Measurements from ENCODE around the gene COLEC12. TPM values are rescaled to one million over a fixed set of nuclear protein-coding genes. Genes with fewer than 3 reads are reported as not detected.

Gene COLEC12
- total and polyA plus RNA-seq, 10 of the 15 experiments (the other 5 are each of a cell fraction or from before 2014, with no cell fraction given): 0.04 to 0.05 TPM; not detected in 8

DNA sequence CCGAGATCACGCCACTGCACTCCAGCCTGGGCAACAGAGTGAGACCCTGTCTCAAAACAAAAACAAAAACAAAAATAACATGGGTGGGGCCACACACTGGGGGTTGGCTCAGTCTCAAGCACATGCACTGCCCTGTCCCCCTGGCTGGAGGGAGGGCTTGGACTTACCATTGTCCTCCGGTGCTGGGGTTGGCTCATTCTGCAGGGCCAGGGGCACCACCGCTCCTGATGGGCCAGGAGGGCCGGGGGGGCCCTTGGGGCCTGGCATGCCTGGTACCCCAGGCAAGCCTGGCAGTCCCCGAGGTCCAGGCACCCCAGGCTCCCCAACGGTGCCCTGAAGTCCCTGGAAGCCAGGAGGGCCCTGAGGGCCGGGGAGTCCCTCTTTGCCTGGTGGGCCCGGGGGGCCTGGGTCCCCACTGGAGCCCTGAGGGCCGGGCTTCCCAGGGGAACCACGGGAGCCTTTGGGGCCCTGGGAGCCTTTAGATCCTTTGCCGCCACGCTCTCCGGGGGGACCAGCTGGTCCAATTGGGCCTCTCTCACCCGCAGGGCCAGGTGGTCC is 165.8 kb downstream of the COLEC12 start:
- Histone ChIP-seq H3K9me3 (replicated peaks; ENCODE audit: control insufficient read depth, insufficient read depth, low read length) (no peaks in the 10 kb centered on the region), H3K79me2 (ENCODE audit: control insufficient read depth, insufficient read depth, low read length) (no peaks in the 10 kb centered on the region), H3K9ac (ENCODE audit: control insufficient read depth, insufficient read depth, low read length) (no peak overlapping the region), H2AFZ (ENCODE audit: control insufficient read depth, low read depth, low read length) (no peak overlapping the region), H3K4me1 (ENCODE audit: control insufficient read depth, insufficient read depth, low read length) (no peaks in the 10 kb centered on the region), H3K27ac (ENCODE audit: control insufficient read depth, insufficient read depth) (no peak overlapping the region), H3K36me3 (ENCODE audit: control insufficient read depth in 2 of 2, insufficient read depth in 2 of 2, low read length in 1 of 2) (no peaks in the 10 kb centered on the region), H3K27me3 (replicated peaks in 1 of 2; ENCODE audit: control insufficient read depth in 2 of 2, insufficient read depth in 2 of 2, low read length in 1 of 2) (no peaks in the 10 kb centered on the region; a peak in 1 of 4 replicates), H3K4me2 (ENCODE audit: control insufficient read depth, insufficient read depth) (no peak overlapping the region), H4K20me1 (ENCODE audit: control insufficient read depth, insufficient read depth) (no peaks in the 10 kb centered on the region), H3K4me3 (no peak overlapping the region)
- ChIA-PET SMC1A (ENCODE audit: uncharacterized antibody, unreplicated experiment) (no interaction called here), CTCF (no interaction called here), RAD21 (ENCODE audit: unreplicated experiment) (no interaction called here), POLR2A (no interaction called here)
- intact Hi-C loops (cut with micrococcal nuclease; ENCODE audit: unreplicated experiment) (no loop called here), in situ Hi-C loops (cut with MboI) (no loop called here)
- WGBS (ENCODE audit: insufficient coverage, insufficient replicate concordance, low lambda C conversion rate, missing lambda C conversion rate): 25% methylated on average over 15 of the region's 15 CpGs
- no peak for FAIRE-seq
- ATAC-seq: no peak
- no TSS peak for BruUV-seq (replicated peaks)
- no peak for DNase-seq (ENCODE audit: low read depth, low spot score)
- TF ChIP-seq, protein P1, sequence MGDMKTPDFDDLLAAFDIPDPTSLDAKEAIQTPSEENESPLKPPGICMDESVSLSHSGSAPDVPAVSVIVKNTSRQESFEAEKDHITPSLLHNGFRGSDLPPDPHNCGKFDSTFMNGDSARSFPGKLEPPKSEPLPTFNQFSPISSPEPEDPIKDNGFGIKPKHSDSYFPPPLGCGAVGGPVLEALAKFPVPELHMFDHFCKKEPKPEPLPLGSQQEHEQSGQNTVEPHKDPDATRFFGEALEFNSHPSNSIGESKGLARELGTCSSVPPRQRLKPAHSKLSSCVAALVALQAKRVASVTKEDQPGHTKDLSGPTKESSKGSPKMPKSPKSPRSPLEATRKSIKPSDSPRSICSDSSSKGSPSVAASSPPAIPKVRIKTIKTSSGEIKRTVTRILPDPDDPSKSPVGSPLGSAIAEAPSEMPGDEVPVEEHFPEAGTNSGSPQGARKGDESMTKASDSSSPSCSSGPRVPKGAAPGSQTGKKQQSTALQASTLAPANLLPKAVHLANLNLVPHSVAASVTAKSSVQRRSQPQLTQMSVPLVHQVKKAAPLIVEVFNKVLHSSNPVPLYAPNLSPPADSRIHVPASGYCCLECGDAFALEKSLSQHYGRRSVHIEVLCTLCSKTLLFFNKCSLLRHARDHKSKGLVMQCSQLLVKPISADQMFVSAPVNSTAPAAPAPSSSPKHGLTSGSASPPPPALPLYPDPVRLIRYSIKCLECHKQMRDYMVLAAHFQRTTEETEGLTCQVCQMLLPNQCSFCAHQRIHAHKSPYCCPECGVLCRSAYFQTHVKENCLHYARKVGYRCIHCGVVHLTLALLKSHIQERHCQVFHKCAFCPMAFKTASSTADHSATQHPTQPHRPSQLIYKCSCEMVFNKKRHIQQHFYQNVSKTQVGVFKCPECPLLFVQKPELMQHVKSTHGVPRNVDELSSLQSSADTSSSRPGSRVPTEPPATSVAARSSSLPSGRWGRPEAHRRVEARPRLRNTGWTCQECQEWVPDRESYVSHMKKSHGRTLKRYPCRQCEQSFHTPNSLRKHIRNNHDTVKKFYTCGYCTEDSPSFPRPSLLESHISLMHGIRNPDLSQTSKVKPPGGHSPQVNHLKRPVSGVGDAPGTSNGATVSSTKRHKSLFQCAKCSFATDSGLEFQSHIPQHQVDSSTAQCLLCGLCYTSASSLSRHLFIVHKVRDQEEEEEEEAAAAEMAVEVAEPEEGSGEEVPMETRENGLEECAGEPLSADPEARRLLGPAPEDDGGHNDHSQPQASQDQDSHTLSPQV (IDR thresholded peaks at IDR 0.05): no peak
- TF ChIP-seq TAF1 (IDR thresholded peaks at IDR 0.05; ENCODE audit: borderline replicate concordance, low read depth, low read length): no peak
- TF ChIP-seq, protein P2, sequence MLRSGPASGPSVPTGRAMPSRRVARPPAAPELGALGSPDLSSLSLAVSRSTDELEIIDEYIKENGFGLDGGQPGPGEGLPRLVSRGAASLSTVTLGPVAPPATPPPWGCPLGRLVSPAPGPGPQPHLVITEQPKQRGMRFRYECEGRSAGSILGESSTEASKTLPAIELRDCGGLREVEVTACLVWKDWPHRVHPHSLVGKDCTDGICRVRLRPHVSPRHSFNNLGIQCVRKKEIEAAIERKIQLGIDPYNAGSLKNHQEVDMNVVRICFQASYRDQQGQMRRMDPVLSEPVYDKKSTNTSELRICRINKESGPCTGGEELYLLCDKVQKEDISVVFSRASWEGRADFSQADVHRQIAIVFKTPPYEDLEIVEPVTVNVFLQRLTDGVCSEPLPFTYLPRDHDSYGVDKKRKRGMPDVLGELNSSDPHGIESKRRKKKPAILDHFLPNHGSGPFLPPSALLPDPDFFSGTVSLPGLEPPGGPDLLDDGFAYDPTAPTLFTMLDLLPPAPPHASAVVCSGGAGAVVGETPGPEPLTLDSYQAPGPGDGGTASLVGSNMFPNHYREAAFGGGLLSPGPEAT (IDR thresholded peaks at IDR 0.05; ENCODE audit: low read depth): no peak
- TF ChIP-seq CHD4 (IDR thresholded peaks at IDR 0.05): no peak
- no peak for TF ChIP-seq KLF5 (IDR thresholded peaks at IDR 0.05; ENCODE audit: partially characterized antibody)
- TF ChIP-seq FOXM1 (IDR thresholded peaks at IDR 0.05; ENCODE audit: low read depth, low read length): no peak
- TF ChIP-seq YBX1 (IDR thresholded peaks at IDR 0.05): no peak
- TF ChIP-seq, protein P3, sequence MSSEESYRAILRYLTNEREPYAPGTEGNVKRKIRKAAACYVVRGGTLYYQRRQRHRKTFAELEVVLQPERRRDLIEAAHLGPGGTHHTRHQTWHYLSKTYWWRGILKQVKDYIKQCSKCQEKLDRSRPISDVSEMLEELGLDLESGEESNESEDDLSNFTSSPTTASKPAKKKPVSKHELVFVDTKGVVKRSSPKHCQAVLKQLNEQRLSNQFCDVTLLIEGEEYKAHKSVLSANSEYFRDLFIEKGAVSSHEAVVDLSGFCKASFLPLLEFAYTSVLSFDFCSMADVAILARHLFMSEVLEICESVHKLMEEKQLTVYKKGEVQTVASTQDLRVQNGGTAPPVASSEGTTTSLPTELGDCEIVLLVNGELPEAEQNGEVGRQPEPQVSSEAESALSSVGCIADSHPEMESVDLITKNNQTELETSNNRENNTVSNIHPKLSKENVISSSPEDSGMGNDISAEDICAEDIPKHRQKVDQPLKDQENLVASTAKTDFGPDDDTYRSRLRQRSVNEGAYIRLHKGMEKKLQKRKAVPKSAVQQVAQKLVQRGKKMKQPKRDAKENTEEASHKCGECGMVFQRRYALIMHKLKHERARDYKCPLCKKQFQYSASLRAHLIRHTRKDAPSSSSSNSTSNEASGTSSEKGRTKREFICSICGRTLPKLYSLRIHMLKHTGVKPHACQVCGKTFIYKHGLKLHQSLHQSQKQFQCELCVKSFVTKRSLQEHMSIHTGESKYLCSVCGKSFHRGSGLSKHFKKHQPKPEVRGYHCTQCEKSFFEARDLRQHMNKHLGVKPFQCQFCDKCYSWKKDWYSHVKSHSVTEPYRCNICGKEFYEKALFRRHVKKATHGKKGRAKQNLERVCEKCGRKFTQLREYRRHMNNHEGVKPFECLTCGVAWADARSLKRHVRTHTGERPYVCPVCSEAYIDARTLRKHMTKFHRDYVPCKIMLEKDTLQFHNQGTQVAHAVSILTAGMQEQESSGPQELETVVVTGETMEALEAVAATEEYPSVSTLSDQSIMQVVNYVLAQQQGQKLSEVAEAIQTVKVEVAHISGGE (CRISPR knock-in tag; IDR thresholded peaks at IDR 0.05): no peak
- TF ChIP-seq, protein P4, sequence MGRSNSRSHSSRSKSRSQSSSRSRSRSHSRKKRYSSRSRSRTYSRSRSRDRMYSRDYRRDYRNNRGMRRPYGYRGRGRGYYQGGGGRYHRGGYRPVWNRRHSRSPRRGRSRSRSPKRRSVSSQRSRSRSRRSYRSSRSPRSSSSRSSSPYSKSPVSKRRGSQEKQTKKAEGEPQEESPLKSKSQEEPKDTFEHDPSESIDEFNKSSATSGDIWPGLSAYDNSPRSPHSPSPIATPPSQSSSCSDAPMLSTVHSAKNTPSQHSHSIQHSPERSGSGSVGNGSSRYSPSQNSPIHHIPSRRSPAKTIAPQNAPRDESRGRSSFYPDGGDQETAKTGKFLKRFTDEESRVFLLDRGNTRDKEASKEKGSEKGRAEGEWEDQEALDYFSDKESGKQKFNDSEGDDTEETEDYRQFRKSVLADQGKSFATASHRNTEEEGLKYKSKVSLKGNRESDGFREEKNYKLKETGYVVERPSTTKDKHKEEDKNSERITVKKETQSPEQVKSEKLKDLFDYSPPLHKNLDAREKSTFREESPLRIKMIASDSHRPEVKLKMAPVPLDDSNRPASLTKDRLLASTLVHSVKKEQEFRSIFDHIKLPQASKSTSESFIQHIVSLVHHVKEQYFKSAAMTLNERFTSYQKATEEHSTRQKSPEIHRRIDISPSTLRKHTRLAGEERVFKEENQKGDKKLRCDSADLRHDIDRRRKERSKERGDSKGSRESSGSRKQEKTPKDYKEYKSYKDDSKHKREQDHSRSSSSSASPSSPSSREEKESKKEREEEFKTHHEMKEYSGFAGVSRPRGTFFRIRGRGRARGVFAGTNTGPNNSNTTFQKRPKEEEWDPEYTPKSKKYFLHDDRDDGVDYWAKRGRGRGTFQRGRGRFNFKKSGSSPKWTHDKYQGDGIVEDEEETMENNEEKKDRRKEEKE (IDR thresholded peaks at IDR 0.05): no peak
- no peak for TF ChIP-seq KDM1A (IDR thresholded peaks at IDR 0.05; ENCODE audit: borderline replicate concordance)
- no peak for TF ChIP-seq RCOR1 (conservative IDR thresholded peaks at IDR 0.05; ENCODE audit: low read depth, low read length)
- TF ChIP-seq MYC (IDR thresholded peaks at IDR 0.05; ENCODE audit: insufficient read depth, insufficient read length, insufficient replicate concordance, low read length, severe bottlenecking): no peak

Data from GM12878 (cell line).